Brain microvascular endothelial cell (primary cell): Measurements from ENCODE around the gene EHD2.
A peak's percentile ranks its signal among the peaks of the same experiment; 100 is the strongest.

ENCODE experiments used
- DNase-seq: peaks from one replicate; pipeline ENCODE4 v3.0.0-alpha.2; 2020
- H3K27ac ChIP-seq: fragments of 250-450 bp; sonication (Bioruptor Pico); 2 replicates; pipeline ENCODE4 v1.5.1; 2020; ENCODE audit warnings: mild to moderate bottlenecking, moderate library complexity
- H3K27me3 ChIP-seq: fragments of 250-450 bp; sonication (Bioruptor Pico); replicated peaks from 2 replicates; pipeline ENCODE4 v1.5.1; 2020; ENCODE audit warnings: mild to moderate bottlenecking
- H3K36me3 ChIP-seq: fragments of 250-450 bp; sonication (Bioruptor Pico); replicated peaks from 2 replicates; pipeline ENCODE4 v1.5.1; 2020; ENCODE audit warnings: mild to moderate bottlenecking
- H3K4me3 ChIP-seq: 2 replicates; pipeline ENCODE4 v1.5.1; 2011; ENCODE audit warnings: low read depth, mild to moderate bottlenecking, control low read depth, low read length, moderate library complexity
- CTCF ChIP-seq: IDR thresholded peaks from 2 replicates; pipeline ENCODE4 v1.5.1; 2011; ENCODE audit warnings: low read depth, mild to moderate bottlenecking, moderate library complexity, low read length, control low read depth, inconsistent platforms; ENCODE audit errors: missing control alignments
- in situ Hi-C: cut with HindIII; loops from 2 replicates; pipeline ENCODE4 v1.10.0; 2017; ENCODE audit warnings: low sequenced_read_pairs, low pct_ligation_motif_present

EHD2 gene

GRCh38 chr19:47686679-47687450, 26.4 kb upstream of the EHD2 start:
- H3K36me3 ChIP-seq = peaks cover 12% of the 10 kb centered on the region
- no peak overlapping the region for H3K27ac ChIP-seq
- TF ChIP-seq CTCF = no peak
- no peak for DNase-seq
- no peak overlapping the region for H3K4me3 ChIP-seq
- no peaks in the 10 kb centered on the region for H3K27me3 ChIP-seq
- in situ Hi-C loops = no loop called here

GRCh38 chr19:47687906-47688305, 25.3 kb upstream of the EHD2 start:
- DNase-seq = no peak
- no peak for TF ChIP-seq CTCF
- peaks cover 11% of the 10 kb centered on the region for H3K36me3 ChIP-seq
- in situ Hi-C loops = no loop called here
- no peaks in the 10 kb centered on the region for H3K27me3 ChIP-seq
- H3K27ac ChIP-seq = no peak overlapping the region
- H3K4me3 ChIP-seq = no peak overlapping the region

DNA sequence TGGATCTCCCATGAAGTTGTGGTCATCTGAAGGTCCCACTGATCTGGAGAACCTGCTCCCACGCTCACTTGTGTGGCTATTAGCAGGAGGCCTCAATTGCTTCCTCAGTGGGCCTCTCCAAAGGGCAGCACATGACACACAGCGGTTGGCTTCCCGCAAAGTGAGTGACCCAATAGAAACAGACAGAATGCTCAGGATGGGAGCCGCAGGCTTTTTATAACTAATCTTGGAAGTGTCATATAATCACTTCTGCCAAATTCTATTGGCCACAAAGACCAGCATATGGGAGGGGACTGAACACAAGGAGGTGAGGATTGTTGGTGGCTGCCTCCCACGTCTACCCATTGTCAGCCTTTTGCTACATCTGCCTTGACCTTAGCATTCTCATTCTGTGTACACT, 22.1 kb upstream of the EHD2 start:
- Histone ChIP-seq H3K36me3 (peaks cover 16% of the 10 kb centered on the region), H3K27me3 (no peaks in the 10 kb centered on the region), H3K4me3 (no peak overlapping the region), H3K27ac (no peak overlapping the region)
- no peak for DNase-seq
- in situ Hi-C loops = no loop called here
- no peak for TF ChIP-seq CTCF

GRCh38 chr19:47691782-47692181, 21.4 kb upstream of the EHD2 start:
- in situ Hi-C loops = no loop called here
- Histone ChIP-seq H3K4me3 (no peak overlapping the region), H3K27ac (no peak overlapping the region), H3K27me3 (no peaks in the 10 kb centered on the region), H3K36me3 (peaks cover 18% of the 10 kb centered on the region)
- TF ChIP-seq CTCF = no peak
- no peak for DNase-seq

DNA sequence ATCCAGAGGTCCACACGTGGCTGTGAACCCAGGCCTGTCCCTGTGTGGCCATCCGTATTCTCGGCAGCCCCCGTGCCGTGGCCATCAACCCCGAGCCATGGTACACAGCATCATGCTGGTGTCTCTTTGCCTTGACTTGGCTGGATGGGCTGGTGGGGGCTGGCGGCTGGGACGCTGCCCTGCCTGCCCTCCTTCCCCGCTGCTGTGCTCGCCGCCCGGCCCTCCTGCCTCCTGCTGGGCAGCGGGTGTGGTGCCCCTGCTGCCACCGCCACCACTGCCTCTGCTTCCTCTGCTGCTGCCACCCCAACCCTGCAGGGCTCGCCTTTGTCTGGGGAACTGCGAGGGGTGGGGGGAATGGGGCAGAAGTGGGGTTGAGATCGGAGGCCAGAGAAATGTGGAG, 19.7 kb upstream of the EHD2 start:
- H3K27me3 ChIP-seq = no peaks in the 10 kb centered on the region
- no peak overlapping the region for H3K27ac ChIP-seq
- in situ Hi-C loops = no loop called here
- peak; percentile 8 for TF ChIP-seq CTCF
- DNase-seq = no peak
- H3K4me3 ChIP-seq = no peak overlapping the region
- H3K36me3 ChIP-seq = peaks cover 20% of the 10 kb centered on the region

- in situ Hi-C loops = no loop called here
- no peak for DNase-seq
- Histone ChIP-seq H3K27me3 (no peaks in the 10 kb centered on the region), H3K36me3 (peaks cover 24% of the 10 kb centered on the region), H3K4me3 (no peak overlapping the region), H3K27ac (no peak overlapping the region)
- TF ChIP-seq CTCF = no peak
These were observed 19.3 kb upstream of the EHD2 start for GRCh38 chr19:47693903-47694302.
